Measurements from ENCODE around the gene PPM1D.

The PPM1D gene

DNA sequence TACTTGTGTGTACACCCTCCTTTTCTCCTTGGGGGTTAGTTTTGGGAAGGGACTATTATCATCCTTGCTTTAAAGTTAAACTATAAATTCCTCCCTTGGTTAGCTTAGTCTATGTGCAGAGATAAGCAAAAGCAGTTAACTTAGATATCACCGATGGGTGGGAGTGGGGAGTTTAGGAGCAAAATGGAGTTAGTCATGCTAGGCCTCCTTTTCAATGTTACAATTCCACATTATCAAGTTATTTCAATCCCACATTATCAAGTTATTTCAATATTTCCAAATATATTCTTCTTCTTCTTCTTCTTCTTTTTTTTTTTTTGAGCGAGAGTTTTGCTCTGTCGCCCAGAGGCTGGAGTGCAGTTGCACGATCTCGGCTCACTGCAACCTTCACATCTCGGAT is 76.0 kb downstream of the PPM1D start:
- DNase-seq = no peak

DNA sequence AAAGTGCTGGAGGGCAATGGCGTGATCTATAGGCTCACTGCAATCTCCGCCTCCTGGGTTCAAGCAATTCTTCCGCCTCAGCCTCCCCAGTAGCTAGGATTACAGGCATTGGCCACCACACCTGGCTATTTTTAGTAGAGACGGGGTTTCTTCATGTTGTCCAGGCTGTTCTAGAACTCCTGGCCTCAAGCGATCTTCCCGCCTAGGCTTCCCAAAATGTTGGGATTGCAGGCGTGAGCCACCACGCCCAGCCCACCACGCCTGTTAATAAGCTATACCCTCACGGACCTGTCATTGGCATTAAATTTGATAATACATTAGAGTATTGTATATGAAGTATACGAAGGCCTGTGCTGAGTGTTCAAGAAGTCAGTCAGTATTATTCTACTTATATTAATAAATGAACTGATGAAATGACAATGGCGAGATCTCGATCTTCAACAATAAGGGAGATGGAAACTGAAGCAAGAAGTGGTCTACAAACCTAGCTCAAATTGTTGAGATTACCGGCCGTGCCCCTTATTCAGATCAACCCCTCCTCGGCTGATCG is 76.8 kb downstream of the PPM1D start:
- DNase-seq = no peak

DNA sequence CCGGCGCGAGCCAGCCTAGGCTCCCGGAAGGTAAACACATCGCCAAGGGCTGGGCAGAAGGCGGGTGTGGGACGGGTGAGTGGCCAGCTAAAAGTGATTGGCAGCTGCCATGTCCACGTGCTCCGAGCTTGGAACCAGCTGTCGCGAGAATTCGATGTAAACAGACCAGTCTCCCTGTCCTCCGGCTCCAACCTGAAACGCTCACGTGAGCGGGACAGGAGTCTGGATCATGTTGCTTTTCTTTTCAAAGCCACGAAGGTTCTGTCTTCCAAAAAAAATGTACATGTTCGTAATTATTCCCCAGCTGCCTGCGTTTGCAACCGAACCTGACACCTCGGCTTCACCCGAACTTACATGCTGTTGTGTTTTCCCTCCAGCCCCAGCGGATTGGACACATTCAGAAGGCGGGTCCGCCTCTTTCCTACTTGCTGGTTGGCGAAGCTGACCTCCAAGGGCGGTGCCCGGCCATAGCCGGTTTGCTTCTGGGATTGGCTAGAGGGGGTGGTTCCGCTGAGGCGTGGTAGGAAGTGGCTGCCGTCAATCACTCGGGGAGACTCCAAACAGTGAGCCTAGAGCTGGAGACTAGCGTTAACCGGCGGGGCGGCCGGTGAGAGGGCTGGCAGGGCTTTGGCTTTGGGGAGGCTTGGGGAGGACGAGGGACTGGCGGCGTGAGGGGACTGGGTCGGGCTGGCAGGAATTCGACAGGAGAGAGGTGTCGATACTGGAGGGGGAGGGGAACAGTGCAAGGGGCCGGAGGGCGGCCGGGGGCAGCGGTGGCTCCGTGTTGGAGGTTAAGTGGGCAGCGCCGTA is 77.5 kb downstream of the PPM1D start, which contains the start of gene BCAS3:
Gene BCAS3 (plus strand): TSS at position 544 of the 810 bp plus-strand sequence.
- DNase-seq = peak; percentile 99

- DNase-seq = no peak
These were observed 78.1 kb downstream of the PPM1D start for GRCh38 chr17:60678118-60678444.

DNA sequence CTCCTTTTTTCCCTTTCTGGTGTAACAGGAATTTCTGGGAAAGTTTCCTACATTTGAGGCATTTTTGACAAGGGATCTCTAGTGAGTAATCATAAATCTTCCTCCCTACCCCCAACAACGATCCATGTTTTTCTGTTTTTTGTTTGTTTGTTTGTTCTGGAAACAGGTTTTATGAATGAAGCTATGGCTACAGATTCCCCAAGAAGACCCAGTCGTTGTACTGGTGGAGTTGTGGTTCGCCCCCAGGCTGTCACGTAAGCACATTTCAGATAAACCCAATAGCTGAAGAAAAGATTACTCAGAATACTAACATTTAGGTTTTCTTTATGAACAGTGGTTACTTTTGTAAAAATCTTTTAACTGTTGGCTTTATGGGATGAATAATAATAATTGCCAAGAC is 79.3 kb downstream of the PPM1D start:
- no peak for DNase-seq

DNA sequence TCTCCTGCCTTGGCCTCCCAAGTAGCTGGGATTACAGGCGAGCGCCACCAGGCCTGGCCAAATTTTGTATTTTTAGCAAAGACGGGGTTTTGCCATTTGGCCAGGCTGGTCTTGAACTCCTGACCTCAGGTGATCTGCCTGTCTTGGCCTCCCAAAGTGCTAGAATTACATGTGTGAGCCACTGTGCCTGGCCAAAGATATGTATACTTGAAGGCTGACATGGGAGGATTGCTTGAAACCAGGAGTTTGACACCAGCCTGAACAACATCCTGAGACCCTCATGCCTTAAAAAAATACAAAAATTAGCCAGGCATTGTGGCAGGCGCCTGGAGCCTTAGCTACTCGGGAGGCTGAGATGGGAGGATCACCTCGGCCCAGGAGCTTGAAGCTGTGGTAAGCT is 80.8 kb downstream of the PPM1D start:
- DNase-seq = no peak

- DNase-seq = no peak
These were observed 85.4 kb downstream of the PPM1D start for GRCh38 chr17:60685437-60685836.

DNA sequence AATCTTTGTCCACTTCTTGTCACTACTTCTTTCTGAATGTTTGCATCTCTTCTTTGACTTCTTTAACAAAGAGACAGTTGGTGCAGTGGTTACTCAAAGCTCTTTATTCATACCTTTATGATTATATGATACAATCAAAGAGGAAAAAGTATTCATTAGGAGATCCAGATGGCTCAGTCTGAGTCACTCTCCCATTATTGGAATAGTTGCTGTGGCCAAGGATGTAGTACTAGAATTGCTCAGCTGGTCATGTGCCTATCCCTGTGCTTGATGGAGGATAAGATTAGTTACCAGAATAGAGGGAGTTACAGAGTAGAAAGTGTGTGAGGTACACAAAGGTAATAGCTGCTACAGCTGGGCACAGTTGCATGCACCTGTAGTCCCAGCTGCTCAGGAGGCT is 96.0 kb downstream of the PPM1D start:
- no peak for DNase-seq

DNA sequence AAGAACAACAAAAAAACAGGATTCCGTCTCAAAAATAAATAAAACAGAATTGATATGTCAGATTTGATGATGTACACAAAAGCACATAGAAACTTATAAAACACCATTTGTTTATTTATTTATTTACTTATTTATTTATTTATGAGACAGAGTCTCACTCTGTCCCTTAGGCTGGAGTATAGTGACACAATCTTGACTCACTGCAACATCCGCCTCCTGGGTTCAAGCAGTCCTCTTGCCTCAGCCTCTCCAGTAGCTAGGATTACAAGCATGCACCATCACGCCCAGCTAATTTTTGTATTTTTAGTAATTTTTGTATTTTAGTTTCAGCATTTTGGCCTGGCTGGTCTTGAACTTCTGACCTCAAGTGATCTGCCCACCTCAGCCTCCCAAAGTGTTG is 99.1 kb downstream of the PPM1D start:
- no peak for DNase-seq

DNA sequence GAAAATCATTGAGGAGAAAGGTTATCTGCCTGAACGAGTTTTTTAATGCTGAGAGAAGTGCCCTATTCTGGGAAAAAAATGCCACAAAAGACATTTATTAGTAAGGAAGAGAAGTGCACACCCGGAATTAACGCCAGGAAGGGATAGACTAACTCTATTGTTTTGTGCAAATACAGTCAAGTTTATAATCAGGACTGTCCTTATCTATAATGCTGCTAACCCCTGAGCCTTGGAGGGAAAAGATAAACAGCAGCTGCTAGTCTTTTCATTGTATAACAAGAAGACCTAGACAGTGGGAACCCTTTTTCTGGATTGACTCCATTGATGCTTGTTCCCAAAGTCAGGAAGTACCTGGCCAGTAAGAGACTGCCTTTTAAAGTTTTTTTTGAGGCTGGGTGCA is 104.2 kb downstream of the PPM1D start:
- DNase-seq = no peak

GRCh38 chr17:60712675-60713074 is 112.7 kb downstream of the PPM1D start:
- no peak for DNase-seq

- DNase-seq = no peak
These were observed 113.6 kb downstream of the PPM1D start for GRCh38 chr17:60713608-60714007.

All from NCI-H1436 (cell line).